Karpas-422 (cell line): Measurements from ENCODE around the gene EMC6. TPM values are rescaled to one million over a fixed set of nuclear protein-coding genes. Genes with fewer than 3 reads are reported as not detected.
A peak's percentile ranks its signal among the peaks of the same experiment; 100 is the strongest.

Source experiments
- DNase-seq: peaks from one replicate; pipeline ENCODE4 v3.0.0-alpha.2; 2015
- H2AFZ ChIP-seq: fragments of 200-600 bp; sonication (generic); 2 replicates; pipeline ENCODE4 v1.6.1; 2014; ENCODE audit warnings: antibody characterized with exemption, low read length, mixed read lengths
- H3K27ac ChIP-seq: fragments of 200-600 bp; sonication (generic); 2 replicates; pipeline ENCODE4 v1.5.1; 2014; ENCODE audit warnings: mild to moderate bottlenecking, low read length, moderate library complexity
- H3K27me3 ChIP-seq: fragments of 200-600 bp; sonication (generic); 2 replicates; pipeline ENCODE4 v1.6.1; 2014; ENCODE audit warnings: low read length, mixed read lengths
- H3K36me3 ChIP-seq: fragments of 200-600 bp; sonication (generic); 2 replicates; pipeline ENCODE4 v1.6.1; 2014; ENCODE audit warnings: low read length, mixed read lengths; ENCODE audit not compliant: insufficient read depth
- H3K4me1 ChIP-seq: fragments of 200-600 bp; sonication (generic); 2 replicates; pipeline ENCODE4 v1.6.1; 2014; ENCODE audit warnings: mild to moderate bottlenecking, low read length, mixed read lengths
- H3K4me2 ChIP-seq: fragments of 200-600 bp; sonication (generic); 2 replicates; pipeline ENCODE4 v1.6.1; 2014; ENCODE audit warnings: low read length, low read depth, mild to moderate bottlenecking; ENCODE audit not compliant: poor library complexity, severe bottlenecking
- H3K4me3 ChIP-seq: fragments of 200-600 bp; sonication (generic); 2 replicates; pipeline ENCODE4 v1.5.1; 2014; ENCODE audit warnings: mild to moderate bottlenecking, antibody characterized with exemption, low read length, mixed read lengths
- H3K79me2 ChIP-seq: fragments of 200-600 bp; sonication (generic); 2 replicates; pipeline ENCODE4 v1.6.1; 2014; ENCODE audit warnings: mild to moderate bottlenecking, low read length, mixed read lengths
- H3K9ac ChIP-seq: fragments of 200-600 bp; sonication (generic); 2 replicates; pipeline ENCODE4 v1.6.0; 2014; ENCODE audit warnings: low read length
- H3K9me2 ChIP-seq: fragments of 200-600 bp; sonication (generic), shearing (Covaris generic); replicated peaks from 2 replicates; pipeline ENCODE4 v1.6.0; 2014; ENCODE audit warnings: mild to moderate bottlenecking, low read length, moderate library complexity; ENCODE audit not compliant: insufficient read depth
- H3K9me3 ChIP-seq: fragments of 300-700, 200-600 bp; sonication (generic); 2 replicates; pipeline ENCODE4 v1.6.1; 2014; ENCODE audit warnings: low read length, mixed read lengths
- H4K20me1 ChIP-seq: fragments of 200-600 bp; sonication (generic); 2 replicates; pipeline ENCODE4 v1.6.1; 2014; ENCODE audit warnings: mild to moderate bottlenecking, antibody characterized with exemption, low read length, low read depth; ENCODE audit not compliant: insufficient read depth
- total RNA-seq: library from RNA; depleted of rRNA; stranded (reverse); fragments of >200 nt; shearing (Covaris generic); gene quantifications from 2 replicates; pipeline ENCODE4 v1.2.3, GENCODE V29; 2014; ENCODE audit warnings: low replicate concordance

EMC6 gene
- total RNA-seq, 1 experiment from 2014 or later, result 21.0 TPM

DNA sequence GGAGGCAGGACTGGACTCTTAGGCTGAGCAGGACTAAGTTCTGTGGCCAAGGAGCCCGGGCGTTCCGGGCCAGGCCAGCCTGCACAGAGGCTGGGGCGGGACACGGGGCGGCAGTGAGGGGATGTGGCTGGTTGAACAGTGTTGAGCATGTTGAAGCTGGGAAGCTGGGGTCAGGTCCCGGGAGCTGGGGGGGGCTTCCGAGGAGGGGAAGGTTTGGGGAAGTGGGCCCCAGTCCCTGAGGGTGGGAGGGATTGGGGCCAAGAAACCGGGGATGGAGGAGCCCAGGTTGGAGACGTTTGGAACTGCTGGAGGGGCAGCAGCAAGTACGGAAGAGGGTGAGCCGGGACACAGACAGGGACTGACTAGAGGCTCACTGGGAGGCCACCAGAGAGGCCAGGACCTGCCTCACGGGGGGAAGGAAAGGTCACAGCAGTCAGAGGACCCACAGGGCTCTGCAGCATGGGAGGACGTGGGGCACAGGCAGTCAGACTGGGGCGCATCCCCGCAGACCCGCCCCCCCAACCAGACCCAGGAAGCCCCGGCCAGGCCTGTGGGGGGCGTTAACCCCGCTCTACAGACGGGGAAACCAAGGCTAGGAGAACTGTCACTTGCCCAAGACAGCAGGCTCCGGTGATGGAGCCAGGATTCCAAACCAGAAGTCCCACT, 9.7 kb upstream of the EMC6 start:
- no peaks in the 10 kb centered on the region for H3K9me2 ChIP-seq
- no peaks in the 10 kb centered on the region for H3K4me1 ChIP-seq
- H3K79me2 ChIP-seq, result no peaks in the 10 kb centered on the region
- H4K20me1 ChIP-seq, result no peaks in the 10 kb centered on the region
- no peaks in the 10 kb centered on the region for H3K9me3 ChIP-seq
- H3K9ac ChIP-seq, result no peak overlapping the region
- no peak for DNase-seq
- H3K36me3 ChIP-seq, result no peaks in the 10 kb centered on the region
- no peak overlapping the region for H3K4me2 ChIP-seq
- no peak overlapping the region for H3K27ac ChIP-seq
- no peak overlapping the region for H2AFZ ChIP-seq
- H3K4me3 ChIP-seq, result no peak overlapping the region
- H3K27me3 ChIP-seq, result no peaks in the 10 kb centered on the region

DNA sequence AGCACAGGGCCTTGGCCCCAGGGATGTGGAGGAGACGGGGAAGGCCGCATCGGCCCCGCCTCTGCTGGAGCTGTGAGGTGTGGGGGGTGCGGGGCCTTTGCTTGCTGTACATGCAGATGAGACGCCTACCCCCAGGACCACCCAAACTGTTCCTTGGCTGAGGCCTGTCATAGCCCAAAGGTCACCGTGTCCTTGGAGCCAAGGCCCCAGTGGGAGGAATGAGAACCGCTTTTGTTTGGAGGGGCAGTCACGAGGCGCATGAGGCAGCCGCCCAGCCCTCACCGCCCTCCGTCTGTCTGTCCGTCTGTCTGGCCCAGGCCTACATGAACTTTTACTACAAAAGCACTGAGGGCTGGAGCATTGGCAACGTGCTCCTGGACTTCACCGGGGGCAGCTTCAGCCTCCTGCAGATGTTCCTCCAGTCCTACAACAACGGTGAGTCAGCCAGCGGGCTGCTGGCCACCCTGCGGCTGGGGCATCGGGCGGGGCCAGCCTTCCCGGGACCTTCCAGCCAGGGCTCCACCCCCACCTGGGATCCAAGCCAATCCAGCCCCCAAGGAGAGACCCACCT, 9.0 kb upstream of the EMC6 start:
- Histone ChIP-seq H4K20me1 (no peaks in the 10 kb centered on the region), H3K9me2 (no peaks in the 10 kb centered on the region), H3K4me3 (no peak overlapping the region), H3K4me2 (no peak overlapping the region), H3K9me3 (no peaks in the 10 kb centered on the region), H3K27me3 (no peaks in the 10 kb centered on the region), H3K36me3 (no peaks in the 10 kb centered on the region), H3K9ac (no peak overlapping the region), H3K79me2 (no peaks in the 10 kb centered on the region), H3K27ac (no peak overlapping the region), H3K4me1 (no peaks in the 10 kb centered on the region), H2AFZ (no peak overlapping the region)
- no peak for DNase-seq

DNA sequence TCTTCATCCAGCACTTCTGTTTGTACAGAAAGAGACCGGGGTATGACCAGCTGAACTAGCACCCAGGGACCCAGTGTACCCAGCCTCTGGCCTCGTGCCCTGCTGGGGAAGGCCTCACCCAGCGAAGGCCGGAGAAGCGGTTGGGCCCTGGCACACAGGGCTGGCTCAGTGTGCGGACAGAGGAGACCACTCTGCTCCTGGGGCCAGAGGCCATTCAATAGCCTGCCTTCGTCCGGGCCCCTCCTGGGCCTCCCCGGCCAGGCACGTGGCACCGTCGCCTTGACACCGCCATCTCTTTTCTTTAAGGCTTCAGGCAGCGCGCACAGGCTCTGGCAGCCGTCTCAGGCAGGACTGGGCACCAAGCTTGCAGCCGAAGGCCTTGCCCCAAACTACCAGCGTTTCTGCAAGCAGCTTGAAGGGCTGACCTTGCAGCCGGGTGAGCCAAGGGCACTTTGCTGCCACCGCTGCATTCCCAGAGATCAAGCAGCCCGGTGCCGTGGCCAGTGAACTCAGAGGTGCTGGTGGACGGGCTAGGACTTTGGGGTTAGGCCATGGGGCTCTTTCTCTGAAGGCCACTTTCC, 8.2 kb upstream of the EMC6 start:
- no peak overlapping the region for H3K9ac ChIP-seq
- H3K4me1 ChIP-seq, result no peaks in the 10 kb centered on the region
- H3K9me2 ChIP-seq, result no peaks in the 10 kb centered on the region
- H4K20me1 ChIP-seq, result no peaks in the 10 kb centered on the region
- no peaks in the 10 kb centered on the region for H3K27me3 ChIP-seq
- DNase-seq, result no peak
- no peaks in the 10 kb centered on the region for H3K9me3 ChIP-seq
- H2AFZ ChIP-seq, result no peak overlapping the region
- H3K4me2 ChIP-seq, result no peak overlapping the region
- H3K79me2 ChIP-seq, result no peaks in the 10 kb centered on the region
- no peak overlapping the region for H3K27ac ChIP-seq
- H3K4me3 ChIP-seq, result no peak overlapping the region
- no peaks in the 10 kb centered on the region for H3K36me3 ChIP-seq

DNA sequence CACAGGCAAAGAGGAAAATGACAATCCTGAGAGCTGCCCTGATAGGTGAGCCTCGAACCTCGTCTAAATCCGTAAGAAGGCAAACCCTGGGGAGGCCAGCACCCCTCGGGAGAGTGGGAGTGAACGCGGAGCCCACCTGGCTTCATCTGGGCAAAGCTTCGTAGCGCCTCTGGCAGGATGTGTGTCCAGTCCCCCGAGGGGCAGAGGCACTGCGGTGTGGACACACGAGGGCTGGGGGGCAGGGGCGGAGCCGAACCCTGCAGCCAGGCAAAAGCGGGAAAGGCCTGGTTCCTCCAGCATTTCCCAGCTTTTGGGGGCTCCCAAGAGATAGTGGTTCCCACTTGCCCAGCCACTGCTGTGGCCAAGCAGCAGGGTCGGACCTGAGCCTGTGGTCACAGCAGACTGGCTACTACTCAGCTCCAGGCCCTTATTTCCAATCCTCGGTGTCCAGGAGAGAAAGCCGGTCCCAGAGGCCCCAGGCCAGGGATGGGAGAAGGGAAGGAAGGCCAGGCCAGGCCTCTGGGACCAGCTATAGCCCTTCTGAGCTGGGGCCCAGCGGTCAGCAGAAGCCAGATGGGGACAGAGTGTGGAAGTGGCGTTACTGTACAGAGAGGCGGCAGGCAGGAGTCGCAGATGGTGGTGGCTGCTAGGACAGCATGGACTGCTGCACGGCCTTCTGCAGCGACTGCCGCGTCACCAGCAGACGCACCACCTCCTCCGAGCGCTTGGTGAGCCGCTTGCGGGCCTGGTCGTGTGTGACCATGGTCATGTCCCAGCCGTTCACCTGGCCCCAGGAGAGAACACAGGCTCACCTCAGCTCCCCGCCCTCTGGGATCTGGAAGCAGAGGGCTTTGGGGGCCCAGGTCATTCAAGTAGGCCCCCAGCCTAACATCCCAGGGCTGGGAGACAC, 5.3 kb upstream of the EMC6 start:
- no peak for DNase-seq
- peaks cover 9% of the 10 kb centered on the region for H3K79me2 ChIP-seq
- no peak overlapping the region for H3K4me3 ChIP-seq

DNA sequence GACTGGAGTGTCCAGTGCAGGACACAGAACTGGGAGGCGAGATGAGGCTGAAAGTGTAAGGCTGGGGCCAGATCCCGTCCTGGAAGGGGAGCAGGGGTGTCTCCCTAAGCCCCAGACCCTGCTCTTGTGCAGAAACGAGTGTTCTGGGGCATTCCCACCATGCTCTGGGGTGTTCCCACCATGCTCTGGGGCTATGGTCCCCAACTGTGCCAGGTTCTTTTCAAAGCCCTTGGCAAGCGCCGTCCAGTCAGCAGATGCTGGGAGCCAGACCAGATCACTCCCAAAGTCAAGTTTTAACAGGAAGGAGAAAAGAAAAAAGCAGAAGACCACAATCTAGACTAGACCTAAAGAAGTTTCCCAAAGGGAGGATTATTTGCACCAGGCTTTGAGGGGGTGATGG, 2.8 kb upstream of the EMC6 start:
- Histone ChIP-seq H3K27me3 (no peaks in the 10 kb centered on the region), H3K4me2 (no peak overlapping the region), H4K20me1 (no peaks in the 10 kb centered on the region; the same call in 1 of the 2 replicates), H3K9ac (no peak overlapping the region), H3K79me2 (peaks cover 30% of the 10 kb centered on the region), H3K4me1 (peaks cover 22% of the 10 kb centered on the region), H3K4me3 (no peak overlapping the region), H3K36me3 (no peaks in the 10 kb centered on the region), H3K9me2 (no peaks in the 10 kb centered on the region), H3K9me3 (no peaks in the 10 kb centered on the region), H2AFZ (no peak overlapping the region), H3K27ac (no peak overlapping the region)
- DNase-seq, result no peak

More for the DNA sequence above, 5.3 kb upstream of the EMC6 start:
- Histone ChIP-seq H4K20me1 (no peaks in the 10 kb centered on the region), H3K27me3 (no peaks in the 10 kb centered on the region), H3K27ac (no peak overlapping the region), H3K4me2 (no peak overlapping the region), H3K9ac (no peak overlapping the region), H2AFZ (no peak overlapping the region), H3K9me3 (no peaks in the 10 kb centered on the region), H3K9me2 (no peaks in the 10 kb centered on the region), H3K4me1 (peaks cover 8% of the 10 kb centered on the region), H3K36me3 (no peaks in the 10 kb centered on the region)

DNA sequence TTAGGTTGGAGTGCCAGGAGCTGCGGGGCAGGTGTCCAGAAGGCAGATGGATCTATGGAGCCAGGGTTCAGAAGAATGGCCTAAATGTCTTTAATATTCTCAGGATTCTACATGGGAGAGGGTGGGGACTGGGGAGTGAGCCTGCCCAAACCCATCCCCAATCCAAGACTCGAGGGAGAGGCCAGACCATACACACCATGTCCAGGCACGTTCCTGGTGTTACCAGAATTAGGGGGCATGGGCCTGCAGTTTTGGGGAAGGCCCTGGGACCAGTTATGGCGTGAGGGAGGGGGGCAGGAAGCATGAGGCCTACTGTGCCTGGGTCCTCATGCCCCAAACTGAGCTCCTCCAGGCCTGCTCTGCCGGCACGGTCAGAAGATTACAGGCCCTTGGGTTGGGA, 2.1 kb upstream of the EMC6 start:
- no peaks in the 10 kb centered on the region for H3K9me3 ChIP-seq
- H3K79me2 ChIP-seq, result peaks cover 34% of the 10 kb centered on the region
- DNase-seq, result no peak
- peaks cover 1% of the 10 kb centered on the region; the same call in 1 of the 2 replicates for H3K36me3 ChIP-seq
- no peaks in the 10 kb centered on the region for H3K9me2 ChIP-seq
- H3K4me2 ChIP-seq, result no peak overlapping the region
- no peaks in the 10 kb centered on the region; the same call in 1 of the 2 replicates for H4K20me1 ChIP-seq
- no peak overlapping the region for H3K9ac ChIP-seq
- no peak overlapping the region for H3K27ac ChIP-seq
- no peak overlapping the region for H3K4me3 ChIP-seq
- no peaks in the 10 kb centered on the region for H3K27me3 ChIP-seq
- no peak overlapping the region for H2AFZ ChIP-seq
- H3K4me1 ChIP-seq, result peaks cover 22% of the 10 kb centered on the region

DNA sequence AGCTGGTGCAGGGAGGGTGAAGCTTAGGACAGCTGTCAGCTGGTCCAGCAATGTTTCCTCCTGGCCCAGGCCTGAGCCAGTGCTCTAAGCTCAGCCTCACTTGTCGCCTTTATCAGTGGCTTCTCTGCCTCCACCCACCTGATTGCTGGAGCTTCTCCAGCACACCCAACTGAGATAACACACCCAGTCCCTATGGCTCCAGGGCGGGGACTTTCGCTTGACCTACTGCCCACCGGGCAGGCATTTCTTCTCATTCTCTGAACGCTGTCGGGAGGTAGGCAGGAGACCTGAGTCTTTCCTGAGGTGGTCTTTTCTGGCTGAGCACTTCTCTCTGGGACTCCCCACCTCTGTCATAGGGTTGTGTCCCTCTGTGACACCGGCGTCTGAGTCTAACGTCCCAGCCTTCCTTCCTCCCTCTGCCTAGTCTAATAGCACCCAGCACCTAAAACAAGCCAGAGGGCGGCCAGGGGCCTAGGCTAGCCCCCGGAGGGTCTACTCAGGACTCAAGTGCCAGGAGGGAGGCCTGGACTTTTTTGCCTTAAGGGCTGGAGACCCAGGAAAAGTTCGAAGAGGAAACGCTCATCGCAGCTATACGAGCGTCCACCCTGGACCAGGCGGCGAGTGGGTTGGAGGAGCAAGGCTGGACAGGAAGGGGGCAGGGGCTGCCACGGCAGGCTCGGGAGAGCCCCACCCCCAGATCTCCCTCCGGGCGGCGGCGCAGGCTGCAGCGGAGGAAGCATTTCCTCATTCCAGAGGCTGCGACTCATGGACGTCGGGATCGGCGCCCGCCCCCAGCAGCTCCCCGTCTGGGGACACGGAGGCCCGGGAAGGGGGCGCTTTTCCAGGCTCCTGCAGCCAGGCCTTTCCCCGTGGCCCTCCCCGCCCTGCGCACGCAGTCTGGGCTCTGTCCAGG, 990 bp upstream of the EMC6 start:
- Histone ChIP-seq H3K36me3 (peaks cover 7% of the 10 kb centered on the region; the same call in 1 of the 2 replicates), H3K27ac (peak overlapping the region; percentile 55), H3K9me3 (no peaks in the 10 kb centered on the region), H3K9ac (peak overlapping the region; percentile 90), H3K4me3 (peak overlapping the region; percentile 88), H3K4me2 (peak overlapping the region; percentile 98), H4K20me1 (no peaks in the 10 kb centered on the region; the same call in 1 of the 2 replicates), H3K27me3 (no peaks in the 10 kb centered on the region), H2AFZ (no peak overlapping the region; the same call in 1 of the 2 replicates), H3K4me1 (peaks cover 22% of the 10 kb centered on the region), H3K79me2 (peaks cover 37% of the 10 kb centered on the region), H3K9me2 (no peaks in the 10 kb centered on the region)
- DNase-seq, result no peak
